Esophagus muscularis mucosa (tissue), 4 donors: ENCODE data around the gene PIP5K1B. TPM values are rescaled to one million over a fixed set of nuclear protein-coding genes. Genes with fewer than 3 reads are reported as not detected.

ENCODE experiments used
- DNase-seq: peaks from one replicate; pipeline ENCODE4 v3.0.0-alpha.2; 2017; ENCODE audit errors: extremely low spot score
- H3K27ac ChIP-seq, 4 donors: fragments of 200-600 bp; sonication (generic); replicated peaks in 1 of 4; 1 replicate in 3 of 4; 2 replicates in 1 of 4; pipeline ENCODE4 v1.5.1; 2016 to 2019; ENCODE audit warnings: mild to moderate bottlenecking in 1 of 4
- H3K27me3 ChIP-seq, 4 donors: fragments of 200-600 bp; sonication (generic); one replicate each; pipeline versions ENCODE4 v1.5.1 to v1.6.0; 2016 to 2019
- H3K36me3 ChIP-seq, 4 donors: fragments of 200-600 bp; sonication (generic); one replicate each; pipeline ENCODE4 v1.5.1; 2016 to 2019
- H3K4me1 ChIP-seq, 4 donors: fragments of 200-600 bp; sonication (generic); one replicate each; pipeline ENCODE4 v1.5.1; 2016 to 2019
- H3K4me3 ChIP-seq, 4 donors: fragments of 200-600 bp; sonication (generic); 1 replicate in 2 of 4; 2 replicates in 2 of 4; pipeline ENCODE4 v1.5.1; 2016 to 2019; ENCODE audit warnings: mild to moderate bottlenecking in 4 of 4, moderate library complexity in 1 of 4
- H3K9me3 ChIP-seq, 4 donors: fragments of 200-600 bp; sonication (generic); 1 replicate in 3 of 4; 2 replicates in 1 of 4; pipeline ENCODE4 v1.5.1; 2016 to 2019
- CTCF ChIP-seq, 3 experiments: fragments of 200-600 bp in 2 of 3; fragments of 450-650 bp in 1 of 3; sonication (generic) in 2 of 3; IDR thresholded peaks; one replicate each; pipeline ENCODE4 v1.5.1; 2017 to 2019; ENCODE audit warnings: antibody characterized with exemption in 3 of 3, mild to moderate bottlenecking in 2 of 3, moderate library complexity in 1 of 3
- EP300 ChIP-seq: sonication (generic); formaldehyde crosslinking; IDR thresholded peaks from one replicate; pipeline ENCODE4 v1.6.1; 2017; ENCODE audit warnings: antibody characterized with exemption
- POLR2A ChIP-seq: fragments of 450-650 bp; IDR thresholded peaks from one replicate; pipeline ENCODE4 v1.6.1; 2017; ENCODE audit warnings: antibody characterized with exemption, moderate library complexity, mild to moderate bottlenecking, low read depth
- POLR2AphosphoS5 ChIP-seq, 2 donors: sonication (generic); formaldehyde crosslinking; IDR thresholded peaks; one replicate each; pipeline ENCODE4 v1.6.1; 2017; ENCODE audit warnings: antibody characterized with exemption in 2 of 2
- WGBS: methylation state at CpG from one replicate; pipeline ENCODE4 v1.1.5; 2018; 5-methylcytosine and 5-hydroxymethylcytosine counted together
- intact Hi-C: fragments of 100-400 bp; cut with DNase I; formaldehyde crosslinking; loops from one replicate; pipeline ENCODE4 v1.15.1; 2023
- total RNA-seq, 4 donors: library from RNA; depleted of rRNA; stranded (reverse); fragments of >200 nt; gene quantifications; one replicate each; pipeline versions ENCODE4 v1.1.0 to v1.2.1, GENCODE V29; 2016

The PIP5K1B gene
- total RNA-seq, 4 donors from 2014 or later: 0.42 to 1.7 (median 1.2) TPM

- no peak for TF ChIP-seq EP300
- TF ChIP-seq CTCF (IDR thresholded peaks at IDR 0.05): no peak
- no peak for TF ChIP-seq POLR2AphosphoS5 (IDR thresholded peaks at IDR 0.05)
- no peaks in the 10 kb centered on the region for H3K27me3 ChIP-seq
- no peaks in the 10 kb centered on the region for H3K36me3 ChIP-seq
- no peak overlapping the region for H3K4me3 ChIP-seq
- H3K9me3 ChIP-seq: no peaks in the 10 kb centered on the region
- H3K27ac ChIP-seq: no peak overlapping the region
- H3K4me1 ChIP-seq: peaks cover 8 to 23% (median 17%) of the 10 kb centered on the region in 4 donors
- 36% methylated on average over 2 of the region's 2 CpGs for WGBS
- intact Hi-C loops: no loop called here
- no peak for DNase-seq
These were observed 329.0 kb downstream of the PIP5K1B start for GRCh38 chr9:69034071-69034470.

GRCh38 chr9:69035438-69036308 is 330.6 kb downstream of the PIP5K1B start, which contains the start of gene FXN:
TSS of gene FXN (plus strand) at chr9:69035752. CDS start at chr9:69035783, 31 bp downstream.
- Histone ChIP-seq H3K4me3 (peak within 1 kb of the TSS; percentile 62 to 90 (median 80)), H3K9me3 (no peaks in the 10 kb centered on the region), H3K27ac (peak within 1 kb of the TSS; percentile 83 to 90 (median 87)), H3K4me1 (peaks cover 8 to 23% (median 17%) of the 10 kb centered on the region in 4 donors), H3K36me3 (no peaks in the 10 kb centered on the region), H3K27me3 (no peaks in the 10 kb centered on the region)
- TF ChIP-seq POLR2A (no peak), CTCF (IDR thresholded peaks at IDR 0.05) (peak in 2 of 3 experiments; percentile 94 to 98), POLR2AphosphoS5 (IDR thresholded peaks at IDR 0.05) (peak; percentile 55 to 57), EP300 (no peak)
- WGBS: 1% methylated on average over 42 of the region's 75 CpGs
- peak; percentile 94 for DNase-seq
- intact Hi-C loops: no loop called here

- TF ChIP-seq POLR2A: no peak
- TF ChIP-seq POLR2AphosphoS5 (IDR thresholded peaks at IDR 0.05): no peak
- TF ChIP-seq CTCF (IDR thresholded peaks at IDR 0.05): no peak
- no peak for TF ChIP-seq EP300
- Histone ChIP-seq H3K4me3 (peak overlapping the region; percentile 62 to 90 (median 80)), H3K4me1 (peaks cover 8 to 23% (median 17%) of the 10 kb centered on the region in 4 donors), H3K27me3 (no peaks in the 10 kb centered on the region), H3K36me3 (no peaks in the 10 kb centered on the region), H3K9me3 (no peaks in the 10 kb centered on the region), H3K27ac (peak overlapping the region; percentile 83 to 90 (median 87))
- DNase-seq: no peak
- intact Hi-C loops: no loop called here
- WGBS: 15% methylated on average over 14 of the region's 14 CpGs
These were observed 331.3 kb downstream of the PIP5K1B start for GRCh38 chr9:69036309-69036708.

- intact Hi-C loops: no loop called here
These were observed 331.8 kb downstream of the PIP5K1B start for GRCh38 chr9:69036799-69037198.

More at GRCh38 chr9:69036799-69037198, 331.8 kb downstream of the PIP5K1B start:
- no peak for DNase-seq
- WGBS: 71% methylated on average over 10 of the region's 10 CpGs
- Histone ChIP-seq H3K36me3 (no peaks in the 10 kb centered on the region), H3K4me1 (peaks cover 8 to 25% (median 17%) of the 10 kb centered on the region in 4 donors), H3K4me3 (peak overlapping the region; percentile 62 to 90 (median 80)), H3K9me3 (no peaks in the 10 kb centered on the region), H3K27ac (peak overlapping the region; percentile 83 to 90 (median 87)), H3K27me3 (no peaks in the 10 kb centered on the region)
- TF ChIP-seq CTCF (IDR thresholded peaks at IDR 0.05) (no peak), EP300 (no peak), POLR2AphosphoS5 (IDR thresholded peaks at IDR 0.05) (no peak), POLR2A (no peak)
